Ovary (tissue), 9 donors: ENCODE results near the gene CERCAM. TPM values are rescaled to one million over a fixed set of nuclear protein-coding genes. Genes with fewer than 3 reads are reported as not detected.

Experiments
- DNase-seq, 5 donors: peaks; one replicate each; pipeline ENCODE4 v3.0.0-alpha.2; 2019 to 2020
- H3K27ac ChIP-seq, 2 donors: fragments of 200-600 bp; one replicate each; pipeline versions ENCODE4 v1.5.1 to v1.8.0; 2019 to 2022
- H3K27me3 ChIP-seq: fragments of 200-600 bp; one replicate; pipeline ENCODE4 v1.8.0; 2022
- H3K36me3 ChIP-seq: fragments of 200-600 bp; sonication (generic); one replicate; pipeline ENCODE4 v1.5.1; 2019
- H3K4me1 ChIP-seq: one replicate; pipeline ENCODE4 v1.8.1; 2013; ENCODE audit warnings: mild to moderate bottlenecking, moderate library complexity; ENCODE audit not compliant: insufficient read depth
- H3K4me3 ChIP-seq: fragments of 200-600 bp; sonication (generic); one replicate; pipeline ENCODE4 v1.5.1; 2017
- H3K9me3 ChIP-seq, 2 donors: fragments of 200-600 bp in 1 of 2; sonication (generic) in 1 of 2; one replicate each; pipeline versions ENCODE4 v1.5.1 to v1.8.1; 2013 to 2019; ENCODE audit warnings: mild to moderate bottlenecking in 1 of 2, moderate library complexity in 1 of 2
- EP300 ChIP-seq: sonication (generic); formaldehyde crosslinking; IDR thresholded peaks from one replicate; pipeline ENCODE4 v1.6.1; 2017; ENCODE audit warnings: antibody characterized with exemption
- POLR2A ChIP-seq: fragments of 450-650 bp; IDR thresholded peaks from one replicate; pipeline ENCODE4 v1.6.1; 2017; ENCODE audit warnings: antibody characterized with exemption, mild to moderate bottlenecking, moderate library complexity
- WGBS, 3 donors: extraction: QIAGEN DNeasy Blood & Tissue Kit in 1 of 3; methylation state at CpG; one replicate each; pipeline versions ENCODE4 v1.1.5 to v1.1.7; 2013 to 2017; 5-methylcytosine and 5-hydroxymethylcytosine counted together
- intact Hi-C, 4 donors: fragments of 100-400 bp; cut with DNase I; formaldehyde crosslinking; loops; one replicate each; pipeline versions ENCODE4 v1.11.0 to v1.15.1; 2022 to 2023
- polyA plus RNA-seq, 2 donors: library from polyadenylated mRNA; stranded (reverse); fragments of 200-250 nt in 1 of 2; fragments of 350-450 nt in 1 of 2; fragmentation: Illumina TruSeq in 1 of 2; extraction: RNeasy Lipid Tissue Mini Kit (QIAGEN cat#74804) in 1 of 2; gene quantifications; one replicate each; pipeline ENCODE4 v1.2.3, GENCODE V29; 2013 to 2014
- total RNA-seq, 7 donors: library from RNA; depleted of rRNA in 2 of 7; stranded (reverse); fragments of >200 nt in 2 of 7; fragmentation: NEBNext Ultra II Directional in 3 of 7; extraction: Animal tissue kit (Norgen Biotek cat#: 25700) in 3 of 7; gene quantifications; one replicate each; pipeline versions ENCODE4 v1.1.0 to v1.2.4, GENCODE V29; 2016 to 2023
- TF ChIP-seq, protein P1 (sequence below), 3 donors: fragments of 450-650 bp in 2 of 3; fragments of 200-600 bp in 1 of 3; IDR thresholded peaks; one replicate each; pipeline versions ENCODE4 v1.5.1 to v1.8.0; 2016 to 2022; ENCODE audit warnings: antibody characterized with exemption in 3 of 3, mild to moderate bottlenecking in 1 of 3
- donor health status: DM: no; HTN: no; CAD: no; lungs with moderate emphysema.
- donor health status: DM: no; HTN: no; CAD: no.
- donor health status: Bipolar disorder and iron deficiency.
- donor health status: DM: yes; HTN: yes; CAD: no.
- donor health status: DM: no; HTN: no; CAD: no.
- donor health status: DM: yes; HTN: yes; CAD: no.

The CERCAM gene
- total and polyA plus RNA-seq, 9 donors, result 19.6 to 63.9 (median 38.1) TPM

DNA sequence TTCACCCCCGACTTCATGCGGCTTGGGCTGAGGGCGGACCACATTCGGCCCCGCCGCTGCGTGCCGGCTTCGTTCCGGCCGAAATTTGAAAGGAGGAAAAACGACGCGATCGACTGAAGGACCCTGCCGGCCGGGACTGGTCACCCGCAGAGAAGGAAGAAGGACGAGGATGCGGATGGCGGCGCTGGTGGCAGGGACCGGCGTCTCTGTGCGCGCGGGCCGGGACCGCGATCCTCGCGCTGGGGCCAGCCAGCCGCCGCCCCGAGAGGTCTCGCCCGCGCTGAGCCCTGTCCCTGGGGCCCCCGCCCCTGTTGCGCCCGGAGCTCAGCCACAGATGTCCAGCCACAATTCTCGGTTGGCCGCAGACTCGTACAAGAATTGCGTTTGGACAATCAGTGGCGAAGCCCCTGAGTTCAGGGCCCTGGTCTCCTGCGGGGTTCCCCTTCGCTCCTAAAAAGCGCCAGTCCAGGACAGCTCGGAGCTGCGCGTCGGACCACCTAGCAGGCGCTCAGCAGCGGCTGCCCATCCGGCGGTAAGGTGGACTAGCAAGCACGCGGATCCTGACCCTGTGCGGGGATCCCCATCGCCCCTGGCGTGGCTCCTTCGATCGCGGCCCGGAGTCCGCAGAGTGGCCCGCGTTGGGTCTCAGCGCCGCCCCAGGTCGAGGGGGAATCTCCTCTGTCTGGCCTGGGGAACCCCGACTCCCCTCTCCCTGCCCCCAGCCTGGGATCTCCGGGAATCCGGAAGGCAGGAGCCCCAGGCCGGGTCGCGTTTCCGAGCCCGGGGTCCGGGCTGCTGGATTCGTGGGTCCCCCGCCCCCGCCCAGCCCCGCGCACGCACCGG lies 28.1 kb upstream of the CERCAM start:
- DNase-seq, result no peak
- TF ChIP-seq, protein P1, sequence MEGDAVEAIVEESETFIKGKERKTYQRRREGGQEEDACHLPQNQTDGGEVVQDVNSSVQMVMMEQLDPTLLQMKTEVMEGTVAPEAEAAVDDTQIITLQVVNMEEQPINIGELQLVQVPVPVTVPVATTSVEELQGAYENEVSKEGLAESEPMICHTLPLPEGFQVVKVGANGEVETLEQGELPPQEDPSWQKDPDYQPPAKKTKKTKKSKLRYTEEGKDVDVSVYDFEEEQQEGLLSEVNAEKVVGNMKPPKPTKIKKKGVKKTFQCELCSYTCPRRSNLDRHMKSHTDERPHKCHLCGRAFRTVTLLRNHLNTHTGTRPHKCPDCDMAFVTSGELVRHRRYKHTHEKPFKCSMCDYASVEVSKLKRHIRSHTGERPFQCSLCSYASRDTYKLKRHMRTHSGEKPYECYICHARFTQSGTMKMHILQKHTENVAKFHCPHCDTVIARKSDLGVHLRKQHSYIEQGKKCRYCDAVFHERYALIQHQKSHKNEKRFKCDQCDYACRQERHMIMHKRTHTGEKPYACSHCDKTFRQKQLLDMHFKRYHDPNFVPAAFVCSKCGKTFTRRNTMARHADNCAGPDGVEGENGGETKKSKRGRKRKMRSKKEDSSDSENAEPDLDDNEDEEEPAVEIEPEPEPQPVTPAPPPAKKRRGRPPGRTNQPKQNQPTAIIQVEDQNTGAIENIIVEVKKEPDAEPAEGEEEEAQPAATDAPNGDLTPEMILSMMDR (IDR thresholded peaks at IDR 0.05), result no peak
- TF ChIP-seq EP300 (no peak), POLR2A (no peak)
- no peaks in the 10 kb centered on the region for H3K36me3 ChIP-seq
- WGBS, 3 donors, result 85 to 86% (median 85%) methylated on average over 68 to 88 of the region's 88 CpGs
- H3K9me3 ChIP-seq, result no peaks in the 10 kb centered on the region
- H3K4me1 ChIP-seq, result no peaks in the 10 kb centered on the region
- H3K27ac ChIP-seq, result no peak overlapping the region
- no peaks in the 10 kb centered on the region for H3K27me3 ChIP-seq
- intact Hi-C loops, result no loop called here
- no peak overlapping the region for H3K4me3 ChIP-seq

DNA sequence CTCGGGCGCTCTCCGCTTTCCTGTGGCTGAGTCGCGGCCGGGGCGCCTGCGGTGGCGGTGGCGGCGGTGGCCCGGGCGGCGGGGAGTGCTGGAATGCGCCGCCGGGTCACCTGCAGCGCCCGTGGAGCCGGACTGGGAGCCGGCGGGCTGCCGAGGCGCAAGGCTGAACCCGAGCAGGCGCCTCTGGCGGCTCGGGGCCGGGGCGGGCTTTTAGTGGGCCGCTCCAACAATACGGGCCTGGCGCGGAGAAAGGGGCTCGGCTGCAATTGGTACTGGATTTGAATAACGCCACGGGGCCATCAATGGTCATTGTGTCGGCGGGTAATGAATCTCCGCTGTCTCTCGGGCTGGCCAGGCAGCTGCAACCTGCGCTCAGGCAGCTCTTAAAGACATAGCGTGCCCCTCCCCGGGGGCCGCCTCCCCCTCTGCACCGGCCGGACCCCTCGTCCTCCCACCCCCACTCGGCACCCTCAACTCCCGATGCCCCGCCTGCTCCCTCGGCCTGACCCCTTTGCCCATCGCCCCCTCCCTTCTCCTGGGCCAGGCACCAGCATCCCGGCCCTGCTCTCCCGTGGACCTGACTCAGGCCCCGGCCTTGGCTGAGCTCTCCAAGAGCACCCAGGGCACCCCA lies 27.4 kb upstream of the CERCAM start:
- WGBS, 3 donors, result 73 to 78% (median 73%) methylated on average over 47 to 56 of the region's 56 CpGs
- Histone ChIP-seq H3K4me1 (no peaks in the 10 kb centered on the region), H3K27me3 (no peaks in the 10 kb centered on the region), H3K4me3 (no peak overlapping the region), H3K36me3 (no peaks in the 10 kb centered on the region), H3K9me3 (no peaks in the 10 kb centered on the region), H3K27ac (no peak overlapping the region)
- intact Hi-C loops, result no loop called here
- no peak for TF ChIP-seq EP300
- TF ChIP-seq POLR2A, result no peak
- TF ChIP-seq, protein P1 (IDR thresholded peaks at IDR 0.05), result no peak
- DNase-seq, result no peak

DNA sequence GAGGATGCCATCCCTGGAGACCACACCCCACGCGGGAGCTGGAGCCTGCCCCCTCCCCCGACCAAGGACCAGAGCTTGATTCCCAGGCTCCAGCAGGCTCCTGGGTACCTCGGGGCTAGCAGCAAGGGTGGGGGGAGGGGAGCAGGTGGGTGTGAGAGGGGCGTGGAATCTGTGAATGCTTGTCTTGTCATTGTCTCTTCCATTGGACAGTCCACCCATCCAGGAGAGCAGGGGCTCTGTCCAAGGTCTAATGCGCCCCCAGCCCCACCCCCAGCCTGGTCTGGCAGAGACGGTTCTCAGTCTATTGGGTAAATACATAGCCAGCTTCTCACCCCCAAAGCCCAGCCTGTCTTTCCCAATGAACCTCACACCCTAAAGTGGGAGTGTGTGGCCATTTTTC lies 26.7 kb upstream of the CERCAM start:
- TF ChIP-seq POLR2A (no peak), EP300 (no peak)
- TF ChIP-seq, protein P1 (IDR thresholded peaks at IDR 0.05), result no peak
- Histone ChIP-seq H3K27ac (no peak overlapping the region), H3K27me3 (no peaks in the 10 kb centered on the region), H3K4me3 (no peak overlapping the region), H3K9me3 (no peaks in the 10 kb centered on the region), H3K36me3 (no peaks in the 10 kb centered on the region), H3K4me1 (no peaks in the 10 kb centered on the region)
- intact Hi-C loops, result no loop called here
- 47 to 59% (median 50%) methylated on average over 7 of the region's 7 CpGs for WGBS, 3 donors
- DNase-seq, result no peak

- Histone ChIP-seq H3K27ac (no peak overlapping the region), H3K27me3 (no peaks in the 10 kb centered on the region)
- 42 to 49% (median 43%) methylated on average over 9 of the region's 9 CpGs for WGBS, 3 donors
These were observed 26.1 kb upstream of the CERCAM start for GRCh38 chr9:128394379-128395168.

More at GRCh38 chr9:128394379-128395168, 26.1 kb upstream of the CERCAM start:
- TF ChIP-seq EP300 (no peak), POLR2A (no peak)
- TF ChIP-seq, protein P1 (IDR thresholded peaks at IDR 0.05), result no peak
- Histone ChIP-seq H3K9me3 (no peaks in the 10 kb centered on the region), H3K4me3 (no peak overlapping the region), H3K36me3 (no peaks in the 10 kb centered on the region), H3K4me1 (no peaks in the 10 kb centered on the region)
- intact Hi-C loops, result no loop called here
- DNase-seq, result no peak
